ENCODE data around the gene CLN5.

CLN5 gene

DNA sequence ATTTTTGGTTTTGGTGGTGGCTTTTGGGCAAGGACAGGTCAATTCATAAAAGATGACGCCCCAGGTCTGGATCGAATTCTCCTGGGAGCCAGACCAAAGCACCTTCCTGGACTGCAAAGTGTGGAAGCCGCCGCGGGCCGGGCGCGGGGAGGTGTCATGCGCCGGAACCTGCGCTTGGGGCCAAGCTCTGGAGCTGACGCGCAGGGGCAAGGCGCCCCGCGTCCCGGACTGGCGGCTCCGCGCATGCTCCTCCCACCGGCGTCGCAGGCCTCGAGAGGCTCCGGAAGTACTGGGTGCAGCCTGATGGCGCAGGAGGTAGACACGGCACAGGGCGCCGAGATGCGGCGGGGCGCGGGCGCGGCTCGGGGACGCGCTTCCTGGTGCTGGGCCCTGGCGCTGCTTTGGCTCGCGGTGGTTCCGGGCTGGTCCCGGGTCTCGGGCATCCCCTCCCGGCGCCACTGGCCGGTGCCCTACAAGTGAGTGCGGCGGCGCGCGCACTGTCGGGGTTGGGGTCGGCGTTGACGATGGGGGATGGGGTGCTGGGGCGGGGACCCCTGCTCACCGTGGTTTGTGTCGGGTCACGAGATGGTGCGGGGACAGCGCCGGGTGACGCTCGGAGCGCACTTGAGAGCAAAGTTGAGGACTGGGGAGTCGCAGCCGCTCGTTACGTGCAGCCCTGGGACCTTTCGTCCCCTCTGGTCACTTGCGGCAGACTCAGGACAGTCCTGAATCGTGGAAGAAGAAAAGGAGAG is at the start of gene CLN5:
TSS of gene CLN5 (plus strand) at position 286 of the 752 bp plus-strand sequence. CDS start at position 304, 18 bp downstream.
- H3K27ac ChIP-seq (ENCODE audit: poor library complexity, severe bottlenecking): peak within 1 kb of the TSS; percentile 38
- no peaks in the 10 kb centered on the region for H3K27me3 ChIP-seq (ENCODE audit: insufficient read depth, poor library complexity, severe bottlenecking)
- H3K4me3 ChIP-seq (ENCODE audit: severe bottlenecking): peak within 1 kb of the TSS; percentile 56
- H3K36me3 ChIP-seq (ENCODE audit: low read depth): peaks cover 27% of the 10 kb centered on the region
- peak; percentile 96 for ATAC-seq (ENCODE audit: low read depth)
- peaks cover 18% of the 10 kb centered on the region for H3K4me1 ChIP-seq (ENCODE audit: insufficient read depth, poor library complexity, severe bottlenecking)
- DNase-seq (ENCODE audit: low spot score): peak; percentile 89
- TF ChIP-seq, protein P1, sequence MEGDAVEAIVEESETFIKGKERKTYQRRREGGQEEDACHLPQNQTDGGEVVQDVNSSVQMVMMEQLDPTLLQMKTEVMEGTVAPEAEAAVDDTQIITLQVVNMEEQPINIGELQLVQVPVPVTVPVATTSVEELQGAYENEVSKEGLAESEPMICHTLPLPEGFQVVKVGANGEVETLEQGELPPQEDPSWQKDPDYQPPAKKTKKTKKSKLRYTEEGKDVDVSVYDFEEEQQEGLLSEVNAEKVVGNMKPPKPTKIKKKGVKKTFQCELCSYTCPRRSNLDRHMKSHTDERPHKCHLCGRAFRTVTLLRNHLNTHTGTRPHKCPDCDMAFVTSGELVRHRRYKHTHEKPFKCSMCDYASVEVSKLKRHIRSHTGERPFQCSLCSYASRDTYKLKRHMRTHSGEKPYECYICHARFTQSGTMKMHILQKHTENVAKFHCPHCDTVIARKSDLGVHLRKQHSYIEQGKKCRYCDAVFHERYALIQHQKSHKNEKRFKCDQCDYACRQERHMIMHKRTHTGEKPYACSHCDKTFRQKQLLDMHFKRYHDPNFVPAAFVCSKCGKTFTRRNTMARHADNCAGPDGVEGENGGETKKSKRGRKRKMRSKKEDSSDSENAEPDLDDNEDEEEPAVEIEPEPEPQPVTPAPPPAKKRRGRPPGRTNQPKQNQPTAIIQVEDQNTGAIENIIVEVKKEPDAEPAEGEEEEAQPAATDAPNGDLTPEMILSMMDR (IDR thresholded peaks at IDR 0.05; ENCODE audit: poor library complexity, severe bottlenecking): no peak
- H3K9me3 ChIP-seq (ENCODE audit: severe bottlenecking): no peaks in the 10 kb centered on the region

DNA sequence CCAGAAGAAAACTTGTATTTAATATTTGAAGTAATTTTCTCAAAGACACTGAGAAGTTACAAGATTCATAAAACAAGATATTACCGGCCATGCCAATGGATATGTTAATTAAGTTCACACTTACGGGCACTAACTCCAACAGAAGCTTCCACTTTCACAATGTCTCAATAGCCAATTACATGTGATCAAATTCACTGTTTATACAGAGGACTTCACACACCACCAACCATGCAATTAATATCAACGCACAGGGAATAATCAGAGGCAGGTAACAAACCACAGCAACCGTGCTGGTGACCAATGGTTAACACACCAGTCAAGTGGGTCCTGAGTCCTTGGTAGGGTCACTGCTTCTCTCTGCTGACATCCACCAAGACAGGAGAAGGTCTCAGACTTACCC is 49.5 kb upstream of the CLN5 start:
- peaks cover 21% of the 10 kb centered on the region for H3K4me1 ChIP-seq (ENCODE audit: insufficient read depth, poor library complexity, severe bottlenecking)
- H3K27me3 ChIP-seq (ENCODE audit: insufficient read depth, poor library complexity, severe bottlenecking): no peaks in the 10 kb centered on the region
- no peak overlapping the region for H3K27ac ChIP-seq (ENCODE audit: poor library complexity, severe bottlenecking)
- ATAC-seq (ENCODE audit: low read depth) (no peak), DNase-seq (ENCODE audit: low spot score) (no peak)
- no peak overlapping the region for H3K4me3 ChIP-seq (ENCODE audit: severe bottlenecking)
- TF ChIP-seq, protein P1 (IDR thresholded peaks at IDR 0.05; ENCODE audit: poor library complexity, severe bottlenecking): no peak
- no peaks in the 10 kb centered on the region for H3K36me3 ChIP-seq (ENCODE audit: low read depth)
- no peaks in the 10 kb centered on the region for H3K9me3 ChIP-seq (ENCODE audit: severe bottlenecking)

DNA sequence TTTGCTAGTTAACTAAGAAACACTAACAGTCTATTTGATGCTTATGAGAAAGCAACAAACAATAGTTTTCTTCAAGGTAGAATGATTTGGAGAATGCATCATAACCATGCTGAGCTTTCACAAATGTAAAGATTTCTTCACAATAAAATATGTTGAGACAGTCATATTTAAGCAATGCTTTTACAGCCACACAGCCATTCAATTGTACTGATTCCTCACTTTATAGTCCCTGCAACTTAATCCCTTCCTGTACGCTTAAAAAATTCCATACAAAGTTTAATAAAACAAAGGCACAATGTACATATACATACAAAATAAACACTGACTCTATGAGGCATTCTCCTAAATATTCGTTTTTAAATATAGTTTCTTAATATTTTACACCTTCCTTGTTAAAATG is 48.2 kb upstream of the CLN5 start:
- Histone ChIP-seq H3K9me3 (ENCODE audit: severe bottlenecking) (no peaks in the 10 kb centered on the region), H3K27me3 (ENCODE audit: insufficient read depth, poor library complexity, severe bottlenecking) (no peaks in the 10 kb centered on the region), H3K27ac (ENCODE audit: poor library complexity, severe bottlenecking) (peak overlapping the region; percentile 63), H3K36me3 (ENCODE audit: low read depth) (no peaks in the 10 kb centered on the region), H3K4me1 (ENCODE audit: insufficient read depth, poor library complexity, severe bottlenecking) (peaks cover 18% of the 10 kb centered on the region), H3K4me3 (ENCODE audit: severe bottlenecking) (no peak overlapping the region)
- peak; percentile 36; the same call in 1 of the 3 replicates for ATAC-seq (ENCODE audit: low read depth)
- TF ChIP-seq, protein P1 (IDR thresholded peaks at IDR 0.05; ENCODE audit: poor library complexity, severe bottlenecking): no peak
- DNase-seq (ENCODE audit: low spot score): no peak

DNA sequence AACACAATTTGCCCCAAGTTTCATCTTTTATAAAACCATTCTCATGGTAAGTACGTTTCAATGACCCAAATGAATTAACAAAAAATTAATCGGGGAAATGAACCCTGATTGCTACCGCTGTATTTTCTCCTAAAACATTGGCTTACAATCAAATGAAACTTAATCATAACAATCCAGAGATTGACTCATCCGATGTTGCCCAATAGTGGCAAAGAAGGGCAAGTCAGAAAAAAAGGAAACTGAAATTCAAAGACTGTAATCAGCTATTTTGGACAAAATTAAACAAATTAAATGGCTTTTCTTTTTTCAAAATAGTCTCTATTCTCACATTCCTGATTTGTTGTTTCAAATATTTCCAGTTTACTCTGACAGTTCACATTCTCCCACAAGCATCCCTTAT is 47.4 kb upstream of the CLN5 start:
- no peak overlapping the region for H3K4me3 ChIP-seq (ENCODE audit: severe bottlenecking)
- no peaks in the 10 kb centered on the region for H3K27me3 ChIP-seq (ENCODE audit: insufficient read depth, poor library complexity, severe bottlenecking)
- peaks cover 12% of the 10 kb centered on the region for H3K4me1 ChIP-seq (ENCODE audit: insufficient read depth, poor library complexity, severe bottlenecking)
- TF ChIP-seq, protein P1 (IDR thresholded peaks at IDR 0.05; ENCODE audit: poor library complexity, severe bottlenecking): no peak
- no peak for DNase-seq (ENCODE audit: low spot score)
- H3K36me3 ChIP-seq (ENCODE audit: low read depth): no peaks in the 10 kb centered on the region
- H3K27ac ChIP-seq (ENCODE audit: poor library complexity, severe bottlenecking): peak overlapping the region; percentile 63
- no peaks in the 10 kb centered on the region for H3K9me3 ChIP-seq (ENCODE audit: severe bottlenecking)
- ATAC-seq (ENCODE audit: low read depth): peak; percentile 44; the same call in 1 of the 3 replicates

DNA sequence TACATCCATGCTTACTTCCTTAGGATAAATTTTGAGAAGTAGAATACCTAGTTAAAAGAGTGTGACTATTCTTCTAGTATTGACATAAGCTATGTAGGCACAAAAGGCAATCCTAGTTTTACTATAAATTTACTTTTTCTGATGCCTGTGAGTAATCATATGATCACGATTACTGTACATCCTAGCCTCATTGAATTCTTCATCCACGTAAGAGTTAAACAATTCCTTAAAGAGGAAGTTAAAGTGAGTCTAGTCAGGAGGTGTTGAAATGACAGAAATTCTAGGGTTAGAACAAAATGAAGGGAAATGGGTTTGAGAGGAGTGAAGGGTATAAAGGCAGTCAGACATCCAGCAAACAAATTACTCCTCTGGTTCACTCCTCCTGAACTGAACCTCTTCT is 43.7 kb upstream of the CLN5 start, which contains the start of gene ACOD1:
TSS of gene ACOD1 (plus strand) at position 363 of the 400 bp plus-strand sequence. CDS start 48 bp downstream, outside the sequence.
- H3K36me3 ChIP-seq (ENCODE audit: low read depth): no peaks in the 10 kb centered on the region
- TF ChIP-seq, protein P1 (IDR thresholded peaks at IDR 0.05; ENCODE audit: poor library complexity, severe bottlenecking): no peak
- DNase-seq (ENCODE audit: low spot score): no peak
- H3K27ac ChIP-seq (ENCODE audit: poor library complexity, severe bottlenecking): no peak within 1 kb of the TSS
- ATAC-seq (ENCODE audit: low read depth): peak; percentile 58; the same call in 2 of the 3 replicates
- no peak within 1 kb of the TSS for H3K4me3 ChIP-seq (ENCODE audit: severe bottlenecking)
- peaks cover 9% of the 10 kb centered on the region for H3K4me1 ChIP-seq (ENCODE audit: insufficient read depth, poor library complexity, severe bottlenecking)
- H3K27me3 ChIP-seq (ENCODE audit: insufficient read depth, poor library complexity, severe bottlenecking): no peaks in the 10 kb centered on the region
- H3K9me3 ChIP-seq (ENCODE audit: severe bottlenecking): no peaks in the 10 kb centered on the region

All from RWPE2 (cell line).